Activated naive CD4-positive, alpha-beta T cell treated with anti-CD3 and anti-CD28 coated beads, Interleukin-2, amount 50 U/mL, for 24 hours (primary cell): ENCODE data around the gene PLXNC1.

Source experiments
- H3K27ac Mint-ChIP-seq: one replicate; pipeline ENCODE4 v1.8.0; 2021; ENCODE audit warnings: mild to moderate bottlenecking, mixed read lengths
- H3K27me3 Mint-ChIP-seq: one replicate; pipeline ENCODE4 v1.8.0; 2021; ENCODE audit warnings: mixed read lengths
- H3K36me3 Mint-ChIP-seq: one replicate; pipeline ENCODE4 v1.8.0; 2021; ENCODE audit warnings: mixed read lengths
- H3K4me1 Mint-ChIP-seq: one replicate; pipeline ENCODE4 v1.8.0; 2021; ENCODE audit warnings: mixed read lengths
- H3K4me3 Mint-ChIP-seq: one replicate; pipeline ENCODE4 v1.8.0; 2021; ENCODE audit warnings: mild to moderate bottlenecking, mixed read lengths
- H3K9me3 Mint-ChIP-seq: one replicate; pipeline ENCODE4 v1.8.0; 2021; ENCODE audit warnings: mixed read lengths

The PLXNC1 gene

GRCh38 chr12:94147991-94148738 lies at the start of gene PLXNC1:
TSS of gene PLXNC1 (plus strand) at chr12:94148577. CDS start at chr12:94148972, 395 bp downstream.
- Mint-ChIP-seq H3K9me3 (no peaks in the 10 kb centered on the region), H3K36me3 (no peaks in the 10 kb centered on the region), H3K4me1 (peaks cover 23% of the 10 kb centered on the region)

GRCh38 chr12:94099191-94099590 lies 49.2 kb upstream of the PLXNC1 start:
- Mint-ChIP-seq H3K27ac (no peak overlapping the region), H3K4me1 (peaks cover 20% of the 10 kb centered on the region), H3K9me3 (no peaks in the 10 kb centered on the region), H3K27me3 (peaks cover 1% of the 10 kb centered on the region), H3K4me3 (no peak overlapping the region), H3K36me3 (no peaks in the 10 kb centered on the region)

More at GRCh38 chr12:94147991-94148738, at the start of gene PLXNC1:
- Mint-ChIP-seq H3K27ac (no peak within 1 kb of the TSS), H3K27me3 (no peaks in the 10 kb centered on the region), H3K4me3 (peak within 1 kb of the TSS; percentile 87)

GRCh38 chr12:94099632-94100031 lies 48.7 kb upstream of the PLXNC1 start:
- Mint-ChIP-seq H3K27me3 (peaks cover 1% of the 10 kb centered on the region), H3K27ac (no peak overlapping the region), H3K9me3 (no peaks in the 10 kb centered on the region), H3K4me3 (no peak overlapping the region), H3K36me3 (no peaks in the 10 kb centered on the region), H3K4me1 (peaks cover 20% of the 10 kb centered on the region)

GRCh38 chr12:94100211-94100627 lies 48.2 kb upstream of the PLXNC1 start:
- no peaks in the 10 kb centered on the region for H3K36me3 Mint-ChIP-seq
- H3K9me3 Mint-ChIP-seq = no peaks in the 10 kb centered on the region
- peak overlapping the region; percentile 61 for H3K4me3 Mint-ChIP-seq
- H3K27me3 Mint-ChIP-seq = peaks cover 1% of the 10 kb centered on the region
- peaks cover 20% of the 10 kb centered on the region for H3K4me1 Mint-ChIP-seq
- H3K27ac Mint-ChIP-seq = peak overlapping the region; percentile 91

- Mint-ChIP-seq H3K27me3 (peaks cover 1% of the 10 kb centered on the region), H3K4me3 (peak overlapping the region; percentile 87), H3K27ac (peak overlapping the region; percentile 59), H3K4me1 (peaks cover 20% of the 10 kb centered on the region), H3K36me3 (no peaks in the 10 kb centered on the region), H3K9me3 (no peaks in the 10 kb centered on the region)
These were observed 47.2 kb upstream of the PLXNC1 start for GRCh38 chr12:94100990-94101737.

- Mint-ChIP-seq H3K4me1 (peaks cover 20% of the 10 kb centered on the region), H3K36me3 (no peaks in the 10 kb centered on the region), H3K4me3 (peak overlapping the region; percentile 87), H3K9me3 (no peaks in the 10 kb centered on the region), H3K27ac (peak overlapping the region; percentile 53), H3K27me3 (peaks cover 1% of the 10 kb centered on the region)
These were observed 46.4 kb upstream of the PLXNC1 start for GRCh38 chr12:94101738-94102660.

- Mint-ChIP-seq H3K9me3 (no peaks in the 10 kb centered on the region), H3K27ac (no peak overlapping the region), H3K27me3 (no peaks in the 10 kb centered on the region), H3K36me3 (no peaks in the 10 kb centered on the region), H3K4me1 (peaks cover 24% of the 10 kb centered on the region), H3K4me3 (no peak overlapping the region)
These were observed 44.4 kb upstream of the PLXNC1 start for GRCh38 chr12:94103986-94104385.

- Mint-ChIP-seq H3K27me3 (no peaks in the 10 kb centered on the region), H3K9me3 (no peaks in the 10 kb centered on the region), H3K4me1 (peaks cover 17% of the 10 kb centered on the region), H3K27ac (no peak overlapping the region), H3K4me3 (no peak overlapping the region), H3K36me3 (no peaks in the 10 kb centered on the region)
These were observed 40.5 kb upstream of the PLXNC1 start for GRCh38 chr12:94107910-94108309.

GRCh38 chr12:94109160-94109559 lies 39.2 kb upstream of the PLXNC1 start:
- Mint-ChIP-seq H3K27ac (peak overlapping the region; percentile 82), H3K9me3 (no peaks in the 10 kb centered on the region), H3K27me3 (no peaks in the 10 kb centered on the region), H3K4me1 (peaks cover 17% of the 10 kb centered on the region), H3K36me3 (no peaks in the 10 kb centered on the region), H3K4me3 (no peak overlapping the region)

- Mint-ChIP-seq H3K4me1 (peaks cover 17% of the 10 kb centered on the region), H3K27me3 (no peaks in the 10 kb centered on the region), H3K36me3 (no peaks in the 10 kb centered on the region), H3K4me3 (no peak overlapping the region), H3K27ac (peak overlapping the region; percentile 49), H3K9me3 (no peaks in the 10 kb centered on the region)
These were observed 38.1 kb upstream of the PLXNC1 start for GRCh38 chr12:94110258-94110657.

GRCh38 chr12:94111302-94111701 lies 37.1 kb upstream of the PLXNC1 start:
- H3K36me3 Mint-ChIP-seq = no peaks in the 10 kb centered on the region
- peak overlapping the region; percentile 43 for H3K27ac Mint-ChIP-seq
- no peak overlapping the region for H3K4me3 Mint-ChIP-seq
- no peaks in the 10 kb centered on the region for H3K9me3 Mint-ChIP-seq
- peaks cover 17% of the 10 kb centered on the region for H3K4me1 Mint-ChIP-seq
- H3K27me3 Mint-ChIP-seq = no peaks in the 10 kb centered on the region

GRCh38 chr12:94112121-94112520 lies 36.3 kb upstream of the PLXNC1 start:
- H3K27ac Mint-ChIP-seq = no peak overlapping the region
- H3K4me1 Mint-ChIP-seq = peaks cover 17% of the 10 kb centered on the region
- no peaks in the 10 kb centered on the region for H3K9me3 Mint-ChIP-seq
- H3K4me3 Mint-ChIP-seq = no peak overlapping the region
- H3K27me3 Mint-ChIP-seq = no peaks in the 10 kb centered on the region
- H3K36me3 Mint-ChIP-seq = no peaks in the 10 kb centered on the region

- no peaks in the 10 kb centered on the region for H3K27me3 Mint-ChIP-seq
- H3K27ac Mint-ChIP-seq = no peak overlapping the region
- no peak overlapping the region for H3K4me3 Mint-ChIP-seq
- no peaks in the 10 kb centered on the region for H3K9me3 Mint-ChIP-seq
- H3K36me3 Mint-ChIP-seq = no peaks in the 10 kb centered on the region
- peaks cover 10% of the 10 kb centered on the region for H3K4me1 Mint-ChIP-seq
These were observed 34.2 kb upstream of the PLXNC1 start for GRCh38 chr12:94114166-94114565.

GRCh38 chr12:94116191-94116590 lies 32.2 kb upstream of the PLXNC1 start:
- Mint-ChIP-seq H3K4me1 (peaks cover 4% of the 10 kb centered on the region), H3K27me3 (no peaks in the 10 kb centered on the region), H3K9me3 (no peaks in the 10 kb centered on the region), H3K4me3 (no peak overlapping the region), H3K27ac (no peak overlapping the region), H3K36me3 (no peaks in the 10 kb centered on the region)

- Mint-ChIP-seq H3K36me3 (no peaks in the 10 kb centered on the region), H3K27ac (no peak overlapping the region), H3K4me3 (no peak overlapping the region), H3K4me1 (peaks cover 49% of the 10 kb centered on the region), H3K9me3 (no peaks in the 10 kb centered on the region), H3K27me3 (no peaks in the 10 kb centered on the region)
These were observed 26.5 kb upstream of the PLXNC1 start for GRCh38 chr12:94121886-94122285.
